NCI-H345 (cell line): ENCODE data around the gene CLIC4.
"Not testable (repeated sequence)": the region's sequence is repeated elsewhere in the genome, so short reads cannot be mapped to it uniquely, and the experiment has no call there.

Source experiments
- DNase-seq: peaks from one replicate; lab custom pipeline; 2025; lab: John Stamatoyannopoulos, UW

CLIC4 gene

DNA sequence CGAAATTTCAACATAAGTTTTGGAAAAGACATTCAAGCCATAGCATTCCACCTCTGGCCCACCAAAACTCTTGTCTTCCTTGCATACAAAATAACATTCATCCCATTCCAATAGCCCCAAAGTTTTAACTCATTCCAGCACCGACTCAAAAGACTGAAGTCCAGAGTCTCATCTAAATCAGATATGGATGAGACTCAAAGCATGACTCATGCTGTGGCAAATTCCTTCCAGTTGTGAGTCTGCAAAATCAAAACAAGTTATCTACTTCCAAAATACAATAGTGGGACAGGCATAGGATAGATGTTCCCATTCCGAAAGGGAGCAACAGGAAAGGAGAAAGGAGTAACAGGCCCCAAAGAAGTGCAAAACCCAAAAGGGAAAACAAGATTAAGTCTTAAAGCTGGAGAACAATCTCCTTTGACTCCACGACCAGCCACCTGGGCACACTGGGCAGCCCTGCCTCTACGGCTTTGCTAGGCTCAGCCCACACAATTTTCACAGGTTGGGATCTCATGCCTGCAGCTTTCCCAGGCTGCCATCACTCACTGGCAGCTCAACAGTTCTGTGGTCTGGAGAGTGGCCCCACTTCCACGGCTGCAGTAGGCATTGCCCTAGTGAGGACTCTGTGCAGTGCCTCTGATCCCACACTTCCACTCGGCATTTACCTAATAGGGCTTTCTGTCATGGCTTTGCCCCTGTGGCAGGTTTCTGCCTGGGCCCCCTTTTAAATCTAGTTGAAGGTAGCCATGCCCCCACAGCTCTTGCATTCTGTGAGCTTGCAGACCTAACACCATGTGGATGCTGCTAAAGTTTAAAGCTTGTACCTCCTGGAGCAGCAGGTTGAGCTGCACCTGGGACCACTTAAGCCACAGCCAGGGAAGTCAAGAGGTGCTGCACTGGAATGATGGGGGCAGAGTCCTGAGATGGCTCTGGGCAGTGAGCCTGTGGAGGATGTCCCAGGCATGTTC is 133.8 kb downstream of the CLIC4 start:
- DNase-seq = no peak

DNA sequence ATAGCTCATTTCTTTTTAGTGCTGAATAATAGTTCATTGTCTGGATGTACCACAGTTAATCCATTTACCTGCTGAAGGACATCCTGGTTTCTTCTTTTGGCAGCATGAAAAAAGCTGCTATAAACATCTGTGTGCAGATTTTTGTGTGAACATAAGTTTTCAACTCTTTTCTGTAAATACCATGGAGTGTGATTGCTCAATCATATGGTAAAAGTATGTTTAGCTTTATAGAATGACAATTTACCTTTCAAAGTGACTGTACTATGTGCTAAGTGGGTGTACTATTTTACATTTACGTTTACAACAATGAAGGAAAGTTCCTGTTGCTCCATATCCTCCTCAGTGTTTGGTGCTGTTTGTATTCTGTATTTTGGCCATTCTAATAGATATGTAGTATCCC is 135.8 kb downstream of the CLIC4 start:
- no peak for DNase-seq

DNA sequence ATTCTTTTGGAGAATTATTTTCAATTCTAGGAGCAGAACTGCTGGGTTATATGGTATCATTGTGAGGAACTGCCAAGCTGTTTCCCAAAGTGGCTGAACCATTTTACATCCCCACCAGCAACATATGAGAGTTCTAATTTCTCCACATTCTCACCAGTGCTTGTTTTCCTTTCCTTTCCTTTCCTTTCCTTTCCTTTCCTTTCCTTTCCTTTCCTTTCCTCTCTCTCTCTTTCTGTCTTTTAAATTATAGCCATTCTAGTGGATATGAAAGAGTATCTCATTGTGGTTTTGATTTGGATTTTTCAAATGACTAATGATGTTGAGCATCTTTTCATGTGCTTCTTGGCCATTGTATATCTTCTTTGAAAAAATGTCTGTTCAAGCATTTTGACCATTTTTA is 139.5 kb downstream of the CLIC4 start:
- no peak for DNase-seq

DNA sequence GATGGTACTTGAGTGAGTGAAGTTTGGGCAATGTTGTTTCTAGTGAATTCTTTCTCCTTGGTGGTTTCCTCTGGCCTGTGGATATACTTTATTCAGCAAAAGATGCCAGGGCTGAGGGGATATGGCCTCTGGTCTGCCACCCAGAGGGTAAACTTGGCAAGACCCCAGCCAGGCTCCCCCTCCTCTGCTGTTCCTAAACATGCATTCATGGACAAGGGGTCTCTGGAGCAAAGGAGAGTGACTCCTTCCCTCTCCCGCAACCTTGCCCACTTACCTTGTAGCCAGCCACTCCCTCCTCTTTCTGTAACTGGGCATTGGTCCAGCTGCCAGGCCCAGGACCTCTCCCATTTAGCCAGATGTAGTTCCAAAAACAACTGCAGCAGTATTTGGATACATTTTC is 141.0 kb downstream of the CLIC4 start:
- DNase-seq = no peak

DNA sequence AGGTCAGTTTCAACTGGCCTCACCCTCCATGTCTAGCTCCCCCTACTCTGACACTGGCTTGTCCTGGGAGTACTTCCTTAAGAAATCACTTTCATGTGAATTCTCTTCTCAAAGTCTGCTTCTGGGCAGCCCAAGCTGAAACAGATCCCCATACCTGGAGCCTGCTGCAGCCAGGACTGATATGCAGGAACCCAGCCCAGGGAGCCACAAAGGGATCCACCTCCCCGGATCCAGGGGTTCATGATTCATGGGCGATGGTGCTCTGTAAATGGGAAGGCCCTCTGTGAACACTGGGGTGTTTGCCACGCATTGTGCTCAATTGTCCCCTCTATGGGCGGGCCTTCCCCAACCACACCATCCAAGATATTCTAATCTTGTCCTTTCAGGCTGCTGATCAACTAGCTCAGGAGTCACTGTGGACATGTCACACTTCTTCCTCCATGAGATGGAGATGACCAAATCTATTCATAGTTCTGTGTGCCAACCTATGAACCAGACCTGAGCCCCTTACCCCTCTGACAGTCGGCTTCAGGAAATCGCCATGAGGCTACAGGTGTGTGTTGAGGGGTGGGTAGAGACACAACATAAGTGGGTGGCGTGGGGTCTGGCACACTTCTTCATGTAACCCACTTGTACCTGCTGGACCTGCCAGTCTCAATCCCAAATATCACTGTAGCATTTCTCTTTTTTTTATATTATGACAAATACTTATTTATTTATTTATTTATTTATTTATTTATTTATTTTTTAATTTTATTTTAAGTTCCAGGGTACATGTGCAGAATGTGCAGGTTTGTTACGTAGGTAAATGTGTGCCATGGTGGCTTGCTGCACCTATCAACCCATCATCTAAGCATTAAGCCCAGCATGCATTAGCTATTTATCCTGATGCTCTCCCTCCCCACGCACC is 143.1 kb downstream of the CLIC4 start:
- no peak for DNase-seq

DNA sequence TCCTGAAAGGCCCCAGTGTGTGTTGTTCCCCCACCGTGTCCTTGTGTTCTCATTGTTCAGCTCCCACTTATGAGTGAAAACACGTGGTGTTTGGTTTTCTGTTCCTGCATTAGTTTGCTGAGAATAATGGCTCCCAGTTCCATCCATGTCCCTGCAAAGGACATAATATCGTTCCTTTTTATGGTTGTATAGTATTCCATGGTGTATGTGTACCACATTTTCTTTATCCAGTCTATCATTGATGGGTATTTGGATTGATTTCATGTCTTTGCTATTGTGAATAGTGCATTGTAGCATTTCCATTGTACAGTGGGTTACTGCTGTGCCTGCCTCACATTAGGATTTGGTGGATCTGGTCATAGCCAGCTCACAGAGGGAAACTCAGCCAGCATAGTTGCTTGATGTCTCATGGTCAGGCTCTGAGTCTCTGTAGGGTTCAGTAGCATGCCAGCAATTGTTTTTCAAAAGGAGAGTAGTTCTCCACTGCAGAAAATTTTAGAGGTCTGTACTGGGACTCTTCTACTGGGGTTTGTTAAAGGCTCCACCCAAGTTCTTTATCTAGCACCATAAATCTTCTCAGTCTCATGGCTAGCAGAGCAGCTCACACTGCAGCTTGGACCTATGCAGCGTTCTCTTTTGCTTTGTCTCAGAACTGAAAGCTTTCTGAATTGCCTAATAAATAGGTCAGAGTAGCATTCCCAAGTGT is 143.9 kb downstream of the CLIC4 start:
- no peak for DNase-seq

DNA sequence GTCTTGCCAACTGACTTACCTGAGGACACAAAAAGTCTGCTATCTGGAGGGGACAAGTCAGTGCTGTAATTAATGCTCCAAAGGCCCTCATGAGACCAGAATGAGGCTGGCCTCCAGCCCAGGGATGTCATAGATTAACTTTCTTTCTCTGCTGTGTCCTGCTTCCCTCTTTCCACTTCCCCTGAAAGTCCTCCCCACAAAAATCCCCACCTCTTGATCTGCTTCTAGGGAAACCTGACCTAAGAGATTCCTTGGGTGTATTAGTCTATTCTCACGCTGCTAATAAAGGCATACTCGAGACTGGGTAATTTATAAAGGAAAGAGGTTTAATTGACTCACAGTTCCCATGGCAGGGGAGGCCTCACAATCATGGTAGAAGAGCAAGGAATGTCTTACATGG is 145.6 kb downstream of the CLIC4 start:
- no peak for DNase-seq

DNA sequence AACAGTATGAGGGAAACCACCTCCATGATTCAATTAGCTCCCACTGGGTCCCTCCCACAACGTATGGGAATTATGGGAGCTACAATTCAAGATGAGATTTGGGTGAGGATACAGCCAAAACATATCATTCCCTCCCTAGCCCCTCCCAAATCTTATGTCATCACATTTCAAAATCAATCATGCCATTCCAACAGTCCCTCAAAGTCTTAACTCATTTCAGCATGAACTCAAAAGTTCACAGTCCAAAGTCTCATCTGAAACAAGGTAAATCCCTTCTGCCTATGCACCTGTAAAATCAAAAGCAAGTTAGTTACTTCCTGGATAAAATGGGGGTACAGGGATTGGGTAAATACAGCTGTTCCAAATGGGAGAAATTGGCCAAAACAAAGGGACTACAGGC is 146.1 kb downstream of the CLIC4 start:
- DNase-seq = not testable (repeated sequence)

DNA sequence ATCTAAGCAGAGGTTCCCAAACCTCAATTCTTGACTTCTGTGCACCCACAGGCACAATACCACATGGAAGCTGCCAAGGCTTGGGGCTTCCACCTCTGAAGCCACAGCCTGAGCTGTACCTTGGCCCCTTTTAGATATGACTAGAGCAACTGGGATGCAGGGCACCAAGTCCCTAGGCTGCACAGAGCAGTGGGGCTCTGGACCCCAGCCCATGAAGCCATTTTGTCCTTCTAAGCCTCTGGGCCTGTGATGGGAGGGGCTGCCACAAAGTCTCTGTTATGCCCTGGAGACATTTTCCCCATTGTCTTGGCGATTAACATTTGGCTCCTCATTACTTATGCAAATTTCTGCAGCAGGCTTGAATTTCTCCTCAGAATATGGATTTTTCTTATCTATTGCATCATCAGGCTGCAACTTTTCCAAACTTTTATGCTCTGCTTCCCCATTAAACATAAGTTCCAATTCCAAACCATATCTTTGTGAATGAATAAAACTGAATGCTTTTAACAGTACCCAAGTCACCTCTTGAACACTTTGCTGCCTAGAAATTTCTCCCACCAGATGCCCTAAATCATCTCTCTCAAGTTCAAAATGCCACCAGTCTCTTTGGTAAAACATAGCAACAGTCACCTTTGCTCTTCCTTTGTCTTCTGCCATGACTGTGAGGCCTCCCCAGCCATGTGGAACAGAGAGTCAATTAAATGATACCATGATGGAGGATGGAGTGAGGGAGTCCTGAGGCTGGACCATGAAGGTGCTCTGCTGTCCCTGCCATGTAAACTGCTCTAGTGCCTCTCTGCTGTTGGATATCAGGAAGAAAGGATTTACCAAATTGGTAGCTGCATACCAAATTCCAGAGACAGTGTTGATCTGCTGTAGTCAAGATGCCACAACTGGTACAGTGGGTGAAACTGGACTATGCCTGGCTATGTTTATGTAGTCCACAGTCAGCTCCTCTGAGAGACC is 147.2 kb downstream of the CLIC4 start:
- DNase-seq = no peak

DNA sequence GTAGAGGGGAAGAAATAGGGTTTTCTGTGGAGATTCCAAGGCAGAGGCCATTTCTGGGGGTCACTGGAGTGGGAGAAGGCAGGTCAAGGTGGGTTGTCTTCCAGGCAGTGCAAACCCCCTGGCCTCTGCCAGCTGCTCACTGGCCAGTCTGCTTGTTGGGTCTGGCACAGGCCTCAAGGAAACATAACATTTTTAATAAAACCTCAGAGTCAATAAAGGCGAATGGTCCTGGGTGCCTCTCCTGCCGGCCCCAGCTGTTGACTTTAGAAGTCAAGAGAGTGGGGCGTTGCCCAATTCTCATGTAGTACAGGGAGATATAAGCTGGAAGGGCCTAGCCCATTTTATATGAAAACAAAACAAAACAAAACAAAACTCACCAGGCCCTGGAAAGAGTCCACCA is 148.2 kb downstream of the CLIC4 start:
- DNase-seq = no peak
